ENCODE data around the gene SNX9. TPM values are rescaled to one million over a fixed set of nuclear protein-coding genes. Genes with fewer than 3 reads are reported as not detected.
"Not testable (repeated sequence)": the region's sequence is repeated elsewhere in the genome, so short reads cannot be mapped to it uniquely, and the experiment has no call there.

Gene SNX9
- total RNA-seq, 1 experiment from 2014 or later = 32.8 TPM

DNA sequence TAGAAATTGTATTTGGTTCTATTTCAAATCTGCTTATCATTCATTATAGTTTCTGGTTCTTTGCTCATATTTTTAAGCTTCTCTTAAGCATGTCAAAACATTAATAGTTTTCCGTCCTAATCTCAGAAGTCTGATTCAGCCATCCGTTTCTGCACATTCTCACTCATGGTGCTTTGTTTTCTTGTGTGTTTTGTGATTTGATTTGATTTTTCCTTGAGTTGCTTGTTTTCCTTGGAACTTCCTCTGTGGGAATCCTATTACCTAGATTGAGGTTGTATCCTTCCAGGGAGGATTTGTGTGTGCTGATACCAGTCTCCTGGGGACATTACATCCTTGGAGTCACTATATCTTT is 7.9 kb downstream of the SNX9 start:
- H3K27ac ChIP-seq = no peak overlapping the region
- no peak for DNase-seq (ENCODE audit: low read depth in 1 of 2, low spot score in 2 of 2)
- H3K27me3 ChIP-seq (replicated peaks) = no peaks in the 10 kb centered on the region
- H3K36me3 ChIP-seq = peaks cover 3% of the 10 kb centered on the region; the same call in 1 of the 2 replicates
- H3K4me1 ChIP-seq (replicated peaks) = peaks cover 28% of the 10 kb centered on the region
- H3K4me3 ChIP-seq = no peak overlapping the region
- no peaks in the 10 kb centered on the region for H3K9me3 ChIP-seq (replicated peaks)

DNA sequence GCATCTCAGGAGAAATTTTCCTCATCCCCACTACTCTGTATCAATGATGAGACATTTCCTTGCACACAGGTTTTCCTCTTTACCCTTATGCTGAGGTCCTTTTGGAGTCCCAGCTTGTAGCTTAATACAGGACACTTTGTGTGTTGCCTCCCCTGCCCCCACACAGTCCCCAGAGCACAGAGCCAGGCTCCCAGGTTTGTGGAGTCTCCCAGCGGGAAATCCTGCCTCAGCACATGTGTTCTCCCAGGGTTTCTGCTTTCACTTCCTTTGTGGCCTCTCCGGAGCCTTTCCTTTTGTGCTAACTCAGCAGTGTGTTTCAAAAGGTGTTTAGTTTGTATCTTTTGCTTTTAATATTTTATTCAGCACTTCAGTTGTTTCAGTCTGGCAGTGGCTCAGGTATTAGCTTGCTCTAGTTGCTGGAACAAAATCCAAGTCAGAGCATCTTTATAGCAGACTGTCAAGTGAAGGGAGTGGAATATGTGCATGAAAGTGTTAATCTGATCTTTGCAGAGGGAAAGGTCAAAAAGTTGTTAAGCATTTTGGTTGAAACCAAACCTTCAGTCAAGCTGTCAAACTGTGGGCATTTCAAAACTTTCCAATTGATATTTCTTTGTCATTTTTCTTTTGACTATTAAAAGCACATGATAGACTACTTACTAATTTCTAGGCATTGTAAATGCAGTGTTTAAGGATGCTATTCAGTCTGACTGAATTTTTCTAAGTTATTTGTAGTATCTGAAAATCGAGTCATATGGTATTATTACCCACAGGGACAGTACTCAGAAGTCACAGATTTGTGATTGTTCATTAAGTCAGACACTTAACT is 8.6 kb downstream of the SNX9 start:
- no peak for DNase-seq (ENCODE audit: low read depth in 1 of 2, low spot score in 2 of 2)
- Histone ChIP-seq H3K4me1 (replicated peaks) (peaks cover 27% of the 10 kb centered on the region), H3K9me3 (replicated peaks) (no peaks in the 10 kb centered on the region), H3K4me3 (no peak overlapping the region), H3K27ac (no peak overlapping the region), H3K36me3 (peaks cover 3% of the 10 kb centered on the region; the same call in 1 of the 2 replicates), H3K27me3 (replicated peaks) (no peaks in the 10 kb centered on the region)

DNA sequence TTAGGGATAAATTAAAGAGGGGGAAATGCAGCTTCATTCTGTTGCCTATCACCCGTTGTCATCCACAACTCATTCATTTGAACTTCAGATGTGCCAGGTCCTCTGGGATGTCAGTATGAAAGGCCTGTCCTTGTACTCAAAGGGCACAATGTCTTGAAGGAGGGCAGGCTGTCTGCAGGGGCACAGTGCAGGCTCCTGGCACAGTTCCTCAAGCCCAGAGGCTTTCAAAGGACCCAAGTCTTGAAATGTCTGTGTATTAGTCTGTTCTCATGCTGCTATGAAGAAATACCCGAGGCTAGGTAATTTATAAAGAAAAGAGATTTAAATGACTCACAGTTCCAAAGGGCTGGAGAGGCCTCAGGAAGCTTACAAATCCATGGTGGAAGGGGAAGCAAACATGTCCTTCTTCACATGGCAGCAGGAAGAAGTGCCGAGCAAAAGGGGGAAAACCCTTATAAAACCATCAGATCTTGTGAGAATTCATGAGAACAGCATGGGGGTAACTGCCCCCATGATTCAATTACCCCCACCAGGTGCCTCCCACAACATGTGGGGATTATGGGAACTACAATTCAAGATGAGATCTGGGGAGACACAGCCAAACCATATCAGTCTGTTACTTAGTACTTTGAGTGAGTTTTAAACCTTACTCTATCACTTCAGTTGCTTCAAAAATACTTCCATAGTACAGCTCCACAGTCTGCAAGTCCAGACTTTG is 9.4 kb downstream of the SNX9 start:
- Histone ChIP-seq H3K4me3 (no peak overlapping the region), H3K27me3 (replicated peaks) (no peaks in the 10 kb centered on the region), H3K36me3 (peaks cover 3% of the 10 kb centered on the region; the same call in 1 of the 2 replicates), H3K9me3 (replicated peaks) (no peaks in the 10 kb centered on the region), H3K27ac (no peak overlapping the region), H3K4me1 (replicated peaks) (peaks cover 27% of the 10 kb centered on the region)
- DNase-seq (ENCODE audit: low read depth in 1 of 2, low spot score in 2 of 2) = no peak

DNA sequence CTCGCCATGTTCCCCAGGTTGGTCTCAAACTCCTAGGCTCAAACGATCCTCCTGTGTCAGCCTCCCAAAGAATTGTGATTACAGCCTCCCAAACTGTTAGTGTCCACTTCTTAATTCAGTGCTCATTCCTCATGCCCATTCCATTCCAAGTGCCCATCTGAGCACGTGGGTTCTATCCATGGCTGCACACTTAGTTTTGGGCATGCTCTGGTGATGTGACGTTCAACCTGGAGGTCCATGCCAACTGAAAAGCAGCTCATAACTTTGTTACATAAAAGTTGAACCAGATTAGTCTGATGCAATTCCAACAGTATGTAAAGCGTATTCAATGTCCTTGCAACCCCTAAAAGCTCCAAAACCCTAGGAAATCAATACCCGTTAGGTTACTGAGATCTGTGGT is 11.5 kb downstream of the SNX9 start:
- Histone ChIP-seq H3K9me3 (replicated peaks) (no peaks in the 10 kb centered on the region), H3K27me3 (replicated peaks) (no peaks in the 10 kb centered on the region), H3K36me3 (peaks cover 3% of the 10 kb centered on the region; the same call in 1 of the 2 replicates), H3K4me1 (replicated peaks) (peaks cover 27% of the 10 kb centered on the region), H3K27ac (no peak overlapping the region), H3K4me3 (no peak overlapping the region)
- no peak for DNase-seq (ENCODE audit: low read depth in 1 of 2, low spot score in 2 of 2)

DNA sequence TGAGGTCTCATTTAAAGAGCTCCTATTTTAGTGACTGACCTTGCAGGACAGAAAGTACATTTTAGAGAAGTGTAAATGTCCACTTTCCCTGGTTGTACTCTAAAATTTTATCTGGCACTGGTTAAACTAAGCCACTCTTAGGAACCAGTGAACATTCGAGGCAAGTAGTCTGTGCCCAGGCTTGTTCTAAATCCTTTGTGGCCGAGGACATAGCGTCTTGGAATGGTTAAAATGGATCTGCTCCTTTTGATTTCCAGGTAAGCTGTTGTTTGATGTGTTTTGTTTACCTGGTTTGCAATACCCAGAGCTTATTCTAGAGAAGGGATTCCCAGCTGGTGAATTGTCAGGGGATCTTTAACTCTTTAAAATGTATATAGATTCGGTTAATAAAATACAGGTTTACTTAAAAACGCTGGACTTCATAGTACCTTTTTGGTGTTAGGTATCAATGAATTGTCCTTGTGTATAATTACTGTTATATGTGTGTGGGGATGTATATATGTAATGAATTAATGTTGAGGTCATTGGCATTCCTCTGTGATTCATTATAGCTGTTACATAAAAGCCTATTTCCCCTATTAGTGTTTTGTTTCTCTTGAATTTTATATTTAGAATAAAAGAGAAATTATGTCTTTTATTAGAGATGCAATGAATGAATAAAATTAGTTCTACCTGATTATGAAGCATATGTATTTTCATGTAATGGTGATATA is 15.8 kb downstream of the SNX9 start:
- H3K27me3 ChIP-seq (replicated peaks) = no peaks in the 10 kb centered on the region
- H3K9me3 ChIP-seq (replicated peaks) = no peaks in the 10 kb centered on the region
- no peak overlapping the region for H3K27ac ChIP-seq
- H3K4me3 ChIP-seq = no peak overlapping the region
- no peak for DNase-seq (ENCODE audit: low read depth in 1 of 2, low spot score in 2 of 2)
- H3K36me3 ChIP-seq = no peaks in the 10 kb centered on the region
- H3K4me1 ChIP-seq (replicated peaks) = peaks cover 2% of the 10 kb centered on the region

DNA sequence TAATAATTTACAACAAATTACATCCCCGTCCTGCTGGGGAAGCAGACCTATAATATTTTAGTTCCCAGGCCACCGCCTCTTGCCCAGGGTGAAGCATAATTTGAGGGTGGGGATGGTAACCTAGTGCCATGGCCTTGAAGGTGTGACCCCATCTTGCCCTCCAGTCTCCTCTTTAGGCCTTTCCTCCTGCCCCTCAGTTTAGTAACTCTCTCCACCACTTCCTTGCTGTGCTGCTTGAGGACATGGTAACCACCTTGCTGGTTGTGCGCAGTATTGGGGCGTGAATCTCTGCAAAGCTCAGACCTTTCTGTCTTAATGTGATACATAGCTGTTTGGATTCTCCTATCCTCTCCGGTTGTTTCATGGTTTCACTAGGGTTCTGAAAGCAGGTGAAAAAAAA is 16.6 kb downstream of the SNX9 start:
- Histone ChIP-seq H3K4me1 (replicated peaks) (no peaks in the 10 kb centered on the region; the same call in 1 of the 2 replicates), H3K9me3 (replicated peaks) (no peaks in the 10 kb centered on the region), H3K36me3 (no peaks in the 10 kb centered on the region), H3K27ac (no peak overlapping the region), H3K27me3 (replicated peaks) (no peaks in the 10 kb centered on the region), H3K4me3 (no peak overlapping the region)
- no peak for DNase-seq (ENCODE audit: low read depth in 1 of 2, low spot score in 2 of 2)

DNA sequence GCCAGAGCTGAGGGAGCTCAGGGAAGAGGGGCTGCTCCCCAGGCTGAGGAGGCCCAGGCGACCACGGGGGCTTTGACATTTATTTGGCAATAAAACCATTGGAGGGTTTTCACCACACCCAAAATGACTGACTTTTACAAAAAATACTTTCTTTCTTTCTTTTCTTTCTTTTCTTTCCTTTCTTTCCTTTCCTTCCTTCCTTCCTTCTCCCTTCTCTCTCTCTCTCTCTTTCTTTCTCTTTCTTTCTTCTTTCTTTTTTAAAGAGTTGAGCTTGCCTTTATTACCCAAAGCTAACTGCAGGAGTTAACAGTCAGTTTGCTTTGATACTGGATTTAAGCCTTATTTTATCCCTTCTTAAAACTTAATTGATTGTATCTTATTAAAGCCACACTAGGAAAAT is 17.2 kb downstream of the SNX9 start:
- no peaks in the 10 kb centered on the region for H3K9me3 ChIP-seq (replicated peaks)
- H3K4me3 ChIP-seq = no peak overlapping the region
- DNase-seq (ENCODE audit: low read depth in 1 of 2, low spot score in 2 of 2) = no peak
- H3K36me3 ChIP-seq = no peaks in the 10 kb centered on the region
- H3K4me1 ChIP-seq (replicated peaks) = no peaks in the 10 kb centered on the region; the same call in 1 of the 2 replicates
- H3K27ac ChIP-seq = no peak overlapping the region
- H3K27me3 ChIP-seq (replicated peaks) = no peaks in the 10 kb centered on the region

DNA sequence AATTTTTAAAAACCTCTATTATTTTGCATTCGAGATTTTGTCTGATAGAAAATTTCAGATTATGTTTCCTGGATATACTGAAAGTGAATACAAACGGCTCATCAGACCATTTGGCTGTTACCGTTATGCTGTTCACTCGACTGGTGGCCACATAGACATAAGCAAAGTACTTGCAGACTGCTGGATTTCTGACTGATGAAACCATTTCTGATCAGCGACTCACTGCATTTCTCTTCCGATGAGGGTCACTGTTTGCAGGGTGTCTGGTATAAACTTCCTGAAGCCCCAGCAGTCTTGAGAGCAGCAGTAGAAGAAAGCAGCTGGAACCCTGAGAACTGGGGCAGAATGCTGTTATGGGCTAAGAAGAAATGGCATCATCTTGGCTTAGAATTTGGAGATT is 17.7 kb downstream of the SNX9 start:
- no peak overlapping the region for H3K4me3 ChIP-seq
- H3K27me3 ChIP-seq (replicated peaks) = no peaks in the 10 kb centered on the region
- DNase-seq (ENCODE audit: low read depth in 1 of 2, low spot score in 2 of 2) = no peak
- H3K27ac ChIP-seq = no peak overlapping the region
- no peaks in the 10 kb centered on the region for H3K36me3 ChIP-seq
- no peaks in the 10 kb centered on the region; the same call in 1 of the 2 replicates for H3K4me1 ChIP-seq (replicated peaks)
- no peaks in the 10 kb centered on the region for H3K9me3 ChIP-seq (replicated peaks)

DNA sequence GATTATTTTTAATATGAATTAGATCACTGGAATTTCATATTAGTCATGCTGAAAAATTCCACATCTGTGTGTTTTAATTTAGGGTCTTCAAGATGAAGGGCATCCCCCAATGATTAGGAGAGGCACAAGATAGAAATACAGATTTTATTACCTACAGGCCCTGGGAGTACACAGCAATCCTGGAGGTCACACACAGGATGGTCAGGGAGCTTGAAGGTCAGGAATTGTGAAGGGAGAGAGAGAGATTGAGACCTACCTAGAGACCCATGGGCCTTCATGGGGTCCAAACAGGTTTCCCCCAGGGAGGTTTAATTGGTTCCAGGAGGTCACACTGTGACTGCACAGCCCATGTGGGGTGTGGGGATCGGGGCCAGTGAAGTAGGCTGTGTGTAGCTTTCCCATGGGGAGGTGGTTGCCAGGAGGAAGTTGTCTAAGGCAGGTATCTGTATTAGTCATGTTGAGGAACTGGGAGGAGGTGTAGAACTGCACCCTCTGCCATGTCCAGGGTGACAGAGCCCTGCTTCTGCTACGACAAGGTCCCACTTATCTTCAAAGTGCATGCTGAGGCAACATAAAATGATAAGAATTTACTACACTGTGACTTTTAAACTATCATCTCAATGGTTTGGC is 18.3 kb downstream of the SNX9 start:
- no peak for DNase-seq (ENCODE audit: low read depth in 1 of 2, low spot score in 2 of 2)
- no peaks in the 10 kb centered on the region for H3K36me3 ChIP-seq
- H3K4me1 ChIP-seq (replicated peaks) = no peaks in the 10 kb centered on the region; the same call in 1 of the 2 replicates
- no peak overlapping the region for H3K4me3 ChIP-seq
- H3K27me3 ChIP-seq (replicated peaks) = no peaks in the 10 kb centered on the region
- H3K9me3 ChIP-seq (replicated peaks) = no peaks in the 10 kb centered on the region
- H3K27ac ChIP-seq = no peak overlapping the region

DNA sequence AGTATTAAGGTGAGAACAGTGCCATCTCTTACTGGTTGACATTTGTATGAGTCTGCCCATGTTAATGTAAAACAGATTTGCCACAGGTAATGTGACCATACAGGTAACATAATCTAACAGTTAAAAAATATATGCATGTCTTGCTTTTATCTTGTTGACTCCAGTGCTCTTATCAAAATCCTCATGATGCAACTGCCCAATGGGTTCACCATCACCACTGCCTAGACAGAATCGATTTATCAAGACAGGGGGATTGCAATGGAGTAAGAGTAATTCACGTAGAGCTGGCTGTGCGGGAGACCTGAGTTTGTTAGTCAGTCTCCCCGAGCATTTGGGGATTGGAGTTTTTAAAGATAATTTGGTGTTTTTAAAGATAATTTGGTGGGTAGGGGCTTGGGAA is 19.2 kb downstream of the SNX9 start:
- Histone ChIP-seq H3K27ac (no peak overlapping the region), H3K4me1 (replicated peaks) (no peaks in the 10 kb centered on the region; the same call in 1 of the 2 replicates), H3K36me3 (no peaks in the 10 kb centered on the region), H3K27me3 (replicated peaks) (no peaks in the 10 kb centered on the region), H3K9me3 (replicated peaks) (no peaks in the 10 kb centered on the region), H3K4me3 (no peak overlapping the region)
- no peak for DNase-seq (ENCODE audit: low read depth in 1 of 2, low spot score in 2 of 2)

DNA sequence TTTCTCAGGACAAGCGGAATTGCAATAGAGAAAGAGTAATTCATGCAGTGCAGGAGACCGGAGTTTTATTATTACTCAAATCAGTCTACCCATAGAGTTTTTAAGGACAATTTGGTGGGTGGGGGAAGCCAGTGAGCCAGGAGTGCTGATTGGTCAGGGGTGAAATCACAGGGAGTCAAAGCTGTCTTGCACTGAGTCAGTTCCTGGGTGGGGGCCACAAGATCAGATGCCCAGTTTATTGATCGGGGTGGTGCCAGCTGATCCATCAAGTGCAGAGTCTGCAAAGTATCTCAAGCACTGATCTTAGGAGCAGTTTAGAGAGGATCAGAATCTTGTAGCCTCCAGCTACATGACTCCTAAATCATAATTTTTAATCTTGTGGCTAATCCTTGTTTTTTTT is 21.1 kb downstream of the SNX9 start:
- not testable (repeated sequence) for H3K4me3 ChIP-seq; H3K27me3 ChIP-seq (replicated peaks); DNase-seq (ENCODE audit: low read depth in 1 of 2, low spot score in 2 of 2); H3K9me3 ChIP-seq (replicated peaks); H3K27ac ChIP-seq; H3K36me3 ChIP-seq; H3K4me1 ChIP-seq (replicated peaks)

DNA sequence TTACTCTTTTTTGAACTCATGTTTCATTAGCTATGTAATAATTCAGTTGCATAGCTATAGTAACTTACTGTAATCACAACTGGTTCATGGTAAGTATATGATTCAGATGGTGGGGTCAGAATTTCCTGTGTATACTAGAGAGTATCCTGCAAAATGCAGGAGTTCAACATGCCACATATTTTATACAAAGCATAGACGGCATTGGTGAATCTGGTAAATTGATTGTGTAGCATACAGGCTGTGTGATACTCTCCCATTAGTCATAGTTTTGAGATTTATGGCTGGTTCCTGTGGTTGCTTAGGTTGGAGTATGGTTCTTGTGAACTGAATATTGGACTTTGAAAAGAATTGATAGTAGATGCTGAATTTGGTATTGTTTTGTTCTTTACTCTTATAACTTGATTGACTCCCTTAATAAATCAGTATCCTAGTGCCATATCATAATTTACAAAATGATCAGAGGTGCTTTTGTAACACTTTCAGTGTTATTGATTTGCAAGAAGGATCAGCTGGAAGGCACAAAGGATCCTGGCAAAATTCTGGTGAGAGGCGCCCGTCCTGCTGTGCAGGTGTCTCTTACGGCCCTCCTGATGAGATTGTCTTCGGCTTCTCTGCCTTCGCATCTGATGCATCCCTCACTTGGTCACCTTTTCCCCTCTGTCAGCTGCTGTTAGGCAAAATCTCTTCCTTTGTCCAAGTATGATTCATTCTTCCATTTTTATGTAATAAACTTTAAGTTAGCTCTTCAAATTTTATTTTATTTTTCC is 22.6 kb downstream of the SNX9 start:
- H3K27me3 ChIP-seq (replicated peaks) = no peaks in the 10 kb centered on the region
- H3K4me1 ChIP-seq (replicated peaks) = no peaks in the 10 kb centered on the region; the same call in 1 of the 2 replicates
- no peak overlapping the region for H3K4me3 ChIP-seq
- DNase-seq (ENCODE audit: low read depth in 1 of 2, low spot score in 2 of 2) = no peak
- no peaks in the 10 kb centered on the region for H3K36me3 ChIP-seq
- no peaks in the 10 kb centered on the region for H3K9me3 ChIP-seq (replicated peaks)
- H3K27ac ChIP-seq = no peak overlapping the region

DNA sequence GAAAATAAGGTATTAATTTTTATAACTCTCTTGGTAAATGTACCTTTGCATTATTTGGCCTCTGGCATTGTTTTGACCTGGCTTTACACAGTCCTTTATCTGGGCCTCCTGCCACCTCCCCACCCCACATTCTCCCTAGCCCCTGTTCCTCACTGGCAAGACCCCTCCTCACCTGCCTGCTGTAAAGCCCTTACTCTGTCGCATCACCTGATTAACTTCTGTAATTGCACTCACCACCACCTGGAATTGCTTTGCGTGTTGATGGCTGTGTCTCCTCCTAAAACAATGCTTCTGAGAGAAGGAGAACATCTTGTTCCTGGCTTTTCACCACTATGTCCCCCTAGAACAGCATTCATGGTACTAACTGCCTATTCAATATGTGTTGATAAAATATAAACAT is 24.8 kb downstream of the SNX9 start:
- H3K4me3 ChIP-seq = no peak overlapping the region
- no peak for DNase-seq (ENCODE audit: low read depth in 1 of 2, low spot score in 2 of 2)
- no peaks in the 10 kb centered on the region for H3K27me3 ChIP-seq (replicated peaks)
- H3K36me3 ChIP-seq = no peaks in the 10 kb centered on the region; the same call in 1 of the 2 replicates
- no peak overlapping the region for H3K27ac ChIP-seq
- no peaks in the 10 kb centered on the region for H3K4me1 ChIP-seq (replicated peaks)
- H3K9me3 ChIP-seq (replicated peaks) = peaks cover 3% of the 10 kb centered on the region; the same call in 1 of the 2 replicates
